H54 (cell line): ENCODE results near the gene MARVELD2.
A peak's percentile ranks its signal among the peaks of the same experiment; 100 is the strongest.
"Not testable (repeated sequence)": the region's sequence is repeated elsewhere in the genome, so short reads cannot be mapped to it uniquely, and the experiment has no call there.

Experiments used
- DNase-seq: peaks from one replicate; pipeline ENCODE4 v3.0.0; 2011; ENCODE audit warnings: low spot score, mixed read lengths; ENCODE audit not compliant: insufficient read length
- FAIRE-seq: peaks from 3 replicates; lab custom pipeline; 2011; peaks lifted over from hg19 to GRCh38; lab: Jason Lieb, UNC
- POLR2A ChIP-seq: IDR thresholded peaks from 2 replicates; pipeline ENCODE4 v1.6.1; 2011; ENCODE audit warnings: low read depth, mild to moderate bottlenecking, low read length

Gene MARVELD2

GRCh38 chr5:69416699-69417098 is 1.8 kb downstream of the MARVELD2 start:
- DNase-seq, result no peak
- TF ChIP-seq POLR2A, result no peak
- no peak for FAIRE-seq

GRCh38 chr5:69418554-69418953 is 3.6 kb downstream of the MARVELD2 start:
- FAIRE-seq (no peak), DNase-seq (no peak)
- no peak for TF ChIP-seq POLR2A

GRCh38 chr5:69431424-69432303 is 16.7 kb downstream of the MARVELD2 start:
- FAIRE-seq, result no peak
- DNase-seq, result no peak
- no peak for TF ChIP-seq POLR2A

GRCh38 chr5:69432412-69433206 is 17.7 kb downstream of the MARVELD2 start:
- TF ChIP-seq POLR2A, result no peak
- no peak for FAIRE-seq
- DNase-seq, result no peak

GRCh38 chr5:69435276-69435884 is 20.5 kb downstream of the MARVELD2 start:
- DNase-seq, FAIRE-seq: not testable (repeated sequence)

GRCh38 chr5:69444127-69444754 is 29.3 kb downstream of the MARVELD2 start:
- no peak for DNase-seq
- no peak for FAIRE-seq
- TF ChIP-seq POLR2A, result no peak

GRCh38 chr5:69449511-69449910 is 34.6 kb downstream of the MARVELD2 start:
- TF ChIP-seq POLR2A, result no peak
- FAIRE-seq, result no peak

GRCh38 chr5:69450116-69450515 is 35.2 kb downstream of the MARVELD2 start:
- DNase-seq (peak; percentile 63), FAIRE-seq (peak; percentile 50)
- no peak for TF ChIP-seq POLR2A

More at GRCh38 chr5:69449511-69449910, 34.6 kb downstream of the MARVELD2 start:
- DNase-seq, result no peak

GRCh38 chr5:69450527-69450926 is 35.6 kb downstream of the MARVELD2 start:
- not testable (repeated sequence) for DNase-seq, FAIRE-seq

GRCh38 chr5:69451941-69452647 is 37.2 kb downstream of the MARVELD2 start:
- FAIRE-seq (no peak), DNase-seq (no peak)
- TF ChIP-seq POLR2A, result no peak

- not testable (repeated sequence) for DNase-seq, FAIRE-seq
Measured at GRCh38 chr5:69453487-69453886, 38.6 kb downstream of the MARVELD2 start.

GRCh38 chr5:69454460-69455249 is 39.7 kb downstream of the MARVELD2 start:
- no peak for DNase-seq
- no peak for TF ChIP-seq POLR2A
- no peak for FAIRE-seq

- FAIRE-seq, DNase-seq: not testable (repeated sequence)
Measured at GRCh38 chr5:69455428-69455988, 40.6 kb downstream of the MARVELD2 start.
